Measurements from ENCODE around the gene TRIM25.

The TRIM25 gene

DNA sequence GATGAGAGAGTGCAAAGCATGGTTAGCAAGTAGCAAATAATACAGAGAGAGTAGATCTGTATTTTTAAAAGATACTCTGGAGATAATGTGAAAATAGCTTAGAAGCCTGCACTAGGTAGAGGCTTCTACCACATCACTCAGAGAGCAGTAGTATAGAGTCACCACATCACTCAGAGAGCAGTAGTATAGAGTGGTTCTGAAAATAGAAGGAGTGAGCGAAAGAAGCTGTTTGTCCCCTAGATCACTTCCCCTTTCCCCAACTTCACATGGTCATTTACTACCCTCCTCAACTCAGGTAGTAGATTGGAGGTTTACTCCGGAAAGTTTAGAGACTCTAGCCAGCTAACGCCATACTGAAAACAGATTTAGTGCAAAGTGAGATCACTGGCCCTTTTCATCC is 62.8 kb downstream of the TRIM25 start:
- DNase-seq = no peak

DNA sequence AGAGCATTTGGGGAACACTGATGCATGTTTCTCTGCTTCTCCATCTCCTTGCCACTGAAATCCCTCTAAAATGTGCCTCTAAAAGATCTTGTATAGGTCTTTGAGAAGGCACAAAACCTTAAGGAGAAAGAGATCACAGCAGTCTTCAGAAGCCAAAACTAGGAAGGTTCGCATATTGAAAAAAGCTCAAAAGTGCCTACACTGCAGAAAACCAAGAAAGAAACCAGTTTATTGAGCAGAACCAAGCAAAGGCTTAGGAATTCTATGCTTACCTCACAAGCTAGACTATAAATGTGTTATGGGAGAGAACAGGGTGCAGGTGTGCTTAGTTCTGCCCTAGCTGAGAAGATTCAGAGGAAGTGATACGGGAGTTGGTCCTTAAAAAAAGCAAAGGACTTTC is 63.3 kb downstream of the TRIM25 start:
- no peak for DNase-seq

DNA sequence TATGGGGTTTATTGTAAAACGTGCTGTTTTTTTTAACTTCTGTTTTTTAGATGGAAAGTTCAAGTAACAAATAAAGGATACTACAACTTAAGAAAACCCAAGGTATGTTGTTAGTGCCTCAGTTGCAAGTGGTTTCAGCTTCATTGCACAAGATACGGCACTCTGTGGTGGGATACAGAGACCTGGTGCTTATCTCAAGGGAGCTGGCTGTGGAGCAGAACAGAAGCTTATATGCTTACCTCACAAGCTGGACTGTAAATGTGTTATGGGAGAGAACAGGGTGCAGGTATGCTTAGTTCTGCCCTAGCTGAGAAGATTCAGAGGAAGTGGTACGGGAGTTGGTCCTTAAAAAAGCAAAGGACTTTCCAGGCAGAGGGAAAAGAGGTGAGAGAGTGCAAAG is 64.7 kb downstream of the TRIM25 start:
- no peak for DNase-seq

DNA sequence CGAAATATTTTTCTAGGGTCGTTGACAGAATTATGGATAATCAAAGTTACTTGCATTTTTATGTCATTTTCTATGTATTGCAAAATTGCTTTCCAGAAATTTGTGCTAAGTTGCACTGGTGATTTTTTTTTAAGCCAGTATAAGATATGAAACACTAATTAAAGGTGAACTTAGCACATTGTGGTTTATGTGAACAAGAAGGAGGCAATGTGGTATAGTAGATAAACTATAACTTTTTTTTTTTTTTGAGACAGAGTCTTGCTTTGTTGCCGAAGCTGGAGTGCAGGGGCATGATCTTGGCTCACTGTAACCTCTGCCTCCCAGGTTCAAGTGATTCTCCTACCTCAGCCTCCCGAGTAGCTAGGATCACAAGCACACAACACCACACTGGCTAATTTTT is 66.7 kb downstream of the TRIM25 start:
- DNase-seq = no peak

DNA sequence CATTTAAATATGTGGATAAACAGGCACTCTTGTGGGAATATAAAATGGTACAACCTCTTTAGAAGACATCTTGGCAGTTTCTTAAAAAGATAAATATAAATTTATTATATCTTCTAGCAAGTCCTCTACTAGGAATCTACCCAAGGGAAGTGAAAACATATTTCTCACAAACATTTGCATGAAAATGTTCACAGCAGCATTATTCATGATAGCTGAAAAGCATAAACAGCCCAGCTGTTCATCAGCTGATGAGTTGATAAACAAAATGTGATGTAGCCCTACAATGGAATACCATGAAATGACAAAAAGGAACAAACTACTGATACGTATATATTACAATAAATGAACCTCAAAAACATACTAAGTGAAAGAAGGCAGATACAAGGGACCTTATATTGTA is 67.9 kb downstream of the TRIM25 start:
- no peak for DNase-seq

DNA sequence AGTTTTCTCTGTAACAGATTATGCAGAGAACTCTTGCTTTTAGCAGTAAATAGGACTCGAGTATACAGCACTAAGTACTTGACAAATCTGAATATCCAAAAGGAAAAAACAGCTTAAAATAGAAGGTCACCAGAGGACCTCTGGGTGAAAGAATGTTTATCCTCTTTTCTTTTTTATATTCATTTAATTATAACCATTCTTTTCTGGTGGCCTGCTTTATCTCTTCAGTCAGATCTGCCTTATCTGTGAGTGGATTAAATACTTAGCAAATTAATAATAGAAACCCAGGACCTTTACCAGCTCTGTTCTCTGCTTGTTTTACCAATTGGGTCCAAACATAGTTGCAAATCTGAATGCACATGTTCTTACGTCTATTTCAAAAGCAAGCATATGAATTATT is 71.3 kb downstream of the TRIM25 start:
- DNase-seq = no peak

DNA sequence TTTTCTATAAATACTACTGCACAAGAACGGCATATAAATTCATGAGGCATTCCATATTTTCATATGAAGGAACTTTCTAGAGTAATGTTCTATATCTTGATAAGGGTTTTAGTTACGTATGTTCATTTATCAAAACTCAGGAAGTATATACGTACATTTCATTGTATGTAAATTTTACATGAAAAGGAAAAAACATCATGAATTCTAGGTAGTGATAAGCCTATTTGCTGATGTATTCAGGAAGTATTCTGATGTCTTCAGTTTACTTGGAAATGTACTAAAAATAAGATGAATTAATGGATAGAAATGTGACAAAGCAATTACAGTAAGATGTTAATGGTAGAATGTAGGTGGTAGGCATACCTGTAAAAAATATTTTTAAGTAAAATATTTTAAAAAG is 75.2 kb downstream of the TRIM25 start:
- no peak for DNase-seq

Data from CD4-positive, alpha-beta T cell treated with Interleukin-12 subunit alpha and Interleukin-12 subunit beta, for 1 hour (primary cell).